ENCODE results near the gene OLFM4. TPM values are rescaled to one million over a fixed set of nuclear protein-coding genes. Genes with fewer than 3 reads are reported as not detected.

OLFM4 gene
- total RNA-seq, 1 experiment from 2014 or later = not detected

DNA sequence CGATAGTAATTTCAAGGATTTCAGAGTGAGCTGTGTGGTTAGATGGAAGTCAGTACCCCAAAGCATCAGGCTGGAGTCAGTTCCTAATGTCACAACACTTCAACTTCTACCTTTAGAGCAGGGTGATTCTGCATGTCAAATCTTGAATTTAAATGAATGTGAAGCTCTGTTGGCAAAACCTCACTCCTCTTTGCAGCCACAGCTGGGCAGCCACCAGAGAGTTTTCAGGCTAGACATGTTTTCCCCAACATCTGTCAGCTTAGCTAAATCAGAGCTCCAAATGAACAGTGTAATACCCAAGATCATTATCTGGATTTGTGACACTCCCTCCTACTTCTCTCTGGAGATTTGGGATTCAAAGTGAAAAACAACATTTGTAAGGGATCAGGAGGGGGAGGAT lies 33.7 kb upstream of the OLFM4 start:
- intact Hi-C loops (cut with micrococcal nuclease; ENCODE audit: unreplicated experiment) = no loop called here
- no TSS peak for BruUV-seq (replicated peaks)

DNA sequence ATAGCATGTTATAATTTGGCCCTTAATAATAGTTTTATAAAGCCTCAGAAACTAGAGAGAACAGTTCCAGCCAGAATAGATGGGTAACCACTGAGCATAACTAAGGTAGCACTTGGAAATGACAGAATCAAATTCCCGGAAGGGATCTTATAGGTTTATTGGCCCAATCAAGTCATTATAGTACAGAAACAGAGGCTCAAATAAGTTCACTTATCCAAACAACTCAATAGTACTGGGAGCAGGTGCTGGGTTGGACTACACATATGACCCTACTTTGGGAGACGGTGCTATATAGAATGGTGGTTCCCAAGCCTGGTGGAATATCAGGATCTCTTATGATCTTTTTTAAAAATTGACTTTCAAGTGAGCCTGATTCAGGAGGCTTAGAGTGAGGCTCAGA lies 32.7 kb upstream of the OLFM4 start:
- Histone ChIP-seq H3K4me1 (ENCODE audit: control insufficient read depth, insufficient read depth, low read length) (no peaks in the 10 kb centered on the region), H3K27ac (ENCODE audit: low read length) (no peak overlapping the region), H3K36me3 (ENCODE audit: control insufficient read depth, insufficient read depth, low read length) (no peaks in the 10 kb centered on the region), H3K4me3 (ENCODE audit: low read depth in 2 of 2, low read length in 2 of 2) (no peak overlapping the region), H3K27me3 (ENCODE audit: control insufficient read depth, insufficient read depth, low read length) (no peaks in the 10 kb centered on the region), H3K9me3 (ENCODE audit: control insufficient read depth, insufficient read depth, low read depth, low read length) (no peaks in the 10 kb centered on the region)
- TF ChIP-seq POLR2AphosphoS5 (IDR thresholded peaks at IDR 0.05; ENCODE audit: low read depth, low read length) (no peak), SIN3A (IDR thresholded peaks at IDR 0.05; ENCODE audit: borderline replicate concordance, insufficient read depth, low read depth, low read length) (no peak)
- TF ChIP-seq, protein P1, sequence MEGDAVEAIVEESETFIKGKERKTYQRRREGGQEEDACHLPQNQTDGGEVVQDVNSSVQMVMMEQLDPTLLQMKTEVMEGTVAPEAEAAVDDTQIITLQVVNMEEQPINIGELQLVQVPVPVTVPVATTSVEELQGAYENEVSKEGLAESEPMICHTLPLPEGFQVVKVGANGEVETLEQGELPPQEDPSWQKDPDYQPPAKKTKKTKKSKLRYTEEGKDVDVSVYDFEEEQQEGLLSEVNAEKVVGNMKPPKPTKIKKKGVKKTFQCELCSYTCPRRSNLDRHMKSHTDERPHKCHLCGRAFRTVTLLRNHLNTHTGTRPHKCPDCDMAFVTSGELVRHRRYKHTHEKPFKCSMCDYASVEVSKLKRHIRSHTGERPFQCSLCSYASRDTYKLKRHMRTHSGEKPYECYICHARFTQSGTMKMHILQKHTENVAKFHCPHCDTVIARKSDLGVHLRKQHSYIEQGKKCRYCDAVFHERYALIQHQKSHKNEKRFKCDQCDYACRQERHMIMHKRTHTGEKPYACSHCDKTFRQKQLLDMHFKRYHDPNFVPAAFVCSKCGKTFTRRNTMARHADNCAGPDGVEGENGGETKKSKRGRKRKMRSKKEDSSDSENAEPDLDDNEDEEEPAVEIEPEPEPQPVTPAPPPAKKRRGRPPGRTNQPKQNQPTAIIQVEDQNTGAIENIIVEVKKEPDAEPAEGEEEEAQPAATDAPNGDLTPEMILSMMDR (IDR thresholded peaks at IDR 0.05) = no peak
- TF ChIP-seq, protein P2, sequence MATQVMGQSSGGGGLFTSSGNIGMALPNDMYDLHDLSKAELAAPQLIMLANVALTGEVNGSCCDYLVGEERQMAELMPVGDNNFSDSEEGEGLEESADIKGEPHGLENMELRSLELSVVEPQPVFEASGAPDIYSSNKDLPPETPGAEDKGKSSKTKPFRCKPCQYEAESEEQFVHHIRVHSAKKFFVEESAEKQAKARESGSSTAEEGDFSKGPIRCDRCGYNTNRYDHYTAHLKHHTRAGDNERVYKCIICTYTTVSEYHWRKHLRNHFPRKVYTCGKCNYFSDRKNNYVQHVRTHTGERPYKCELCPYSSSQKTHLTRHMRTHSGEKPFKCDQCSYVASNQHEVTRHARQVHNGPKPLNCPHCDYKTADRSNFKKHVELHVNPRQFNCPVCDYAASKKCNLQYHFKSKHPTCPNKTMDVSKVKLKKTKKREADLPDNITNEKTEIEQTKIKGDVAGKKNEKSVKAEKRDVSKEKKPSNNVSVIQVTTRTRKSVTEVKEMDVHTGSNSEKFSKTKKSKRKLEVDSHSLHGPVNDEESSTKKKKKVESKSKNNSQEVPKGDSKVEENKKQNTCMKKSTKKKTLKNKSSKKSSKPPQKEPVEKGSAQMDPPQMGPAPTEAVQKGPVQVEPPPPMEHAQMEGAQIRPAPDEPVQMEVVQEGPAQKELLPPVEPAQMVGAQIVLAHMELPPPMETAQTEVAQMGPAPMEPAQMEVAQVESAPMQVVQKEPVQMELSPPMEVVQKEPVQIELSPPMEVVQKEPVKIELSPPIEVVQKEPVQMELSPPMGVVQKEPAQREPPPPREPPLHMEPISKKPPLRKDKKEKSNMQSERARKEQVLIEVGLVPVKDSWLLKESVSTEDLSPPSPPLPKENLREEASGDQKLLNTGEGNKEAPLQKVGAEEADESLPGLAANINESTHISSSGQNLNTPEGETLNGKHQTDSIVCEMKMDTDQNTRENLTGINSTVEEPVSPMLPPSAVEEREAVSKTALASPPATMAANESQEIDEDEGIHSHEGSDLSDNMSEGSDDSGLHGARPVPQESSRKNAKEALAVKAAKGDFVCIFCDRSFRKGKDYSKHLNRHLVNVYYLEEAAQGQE (IDR thresholded peaks at IDR 0.05; ENCODE audit: insufficient read depth in 1 of 2, low read depth in 2 of 2, low read length in 1 of 2) = no peak
- DNase-seq (ENCODE audit: low read depth, low spot score) (no peak), ATAC-seq (no peak)
- no TSS peak for BruUV-seq (replicated peaks)
- ChIA-PET POLR2A (no interaction called here), CTCF (no interaction called here)
- intact Hi-C loops (cut with micrococcal nuclease; ENCODE audit: unreplicated experiment) (no loop called here), in situ Hi-C loops (cut with HindIII; ENCODE audit: low pct_unique_long_range_greater_than_20kb, low sequenced_read_pairs) (no loop called here)

More for the DNA sequence above, 33.7 kb upstream of the OLFM4 start:
- DNase-seq (ENCODE audit: low read depth, low spot score) (no peak), ATAC-seq (no peak)
- no peak for TF ChIP-seq TCF7L2 (IDR thresholded peaks at IDR 0.05; ENCODE audit: low read depth, low read length)
- no peak for TF ChIP-seq SIN3A (IDR thresholded peaks at IDR 0.05; ENCODE audit: borderline replicate concordance, insufficient read depth, low read depth, low read length)
- TF ChIP-seq, protein P1 (IDR thresholded peaks at IDR 0.05) = no peak
- TF ChIP-seq, protein P2 (IDR thresholded peaks at IDR 0.05; ENCODE audit: insufficient read depth in 1 of 2, low read depth in 2 of 2, low read length in 1 of 2) = no peak
- TF ChIP-seq POLR2AphosphoS5 (IDR thresholded peaks at IDR 0.05; ENCODE audit: low read depth, low read length) = no peak
- in situ Hi-C loops (cut with HindIII; ENCODE audit: low pct_unique_long_range_greater_than_20kb, low sequenced_read_pairs) = no loop called here
- Histone ChIP-seq H3K27me3 (ENCODE audit: control insufficient read depth, insufficient read depth, low read length) (no peaks in the 10 kb centered on the region), H3K4me1 (ENCODE audit: control insufficient read depth, insufficient read depth, low read length) (no peaks in the 10 kb centered on the region), H3K4me3 (ENCODE audit: low read depth in 2 of 2, low read length in 2 of 2) (no peak overlapping the region), H3K36me3 (ENCODE audit: control insufficient read depth, insufficient read depth, low read length) (no peaks in the 10 kb centered on the region), H3K9me3 (ENCODE audit: control insufficient read depth, insufficient read depth, low read depth, low read length) (no peaks in the 10 kb centered on the region), H3K27ac (ENCODE audit: low read length) (no peak overlapping the region)
- ChIA-PET POLR2A (no interaction called here), CTCF (no interaction called here)
